ENCODE data around the gene COL4A3. TPM values are rescaled to one million over a fixed set of nuclear protein-coding genes. Genes with fewer than 3 reads are reported as not detected.

The COL4A3 gene
- total and polyA plus RNA-seq, 9 of the 15 experiments (the other 6 are each of a cell fraction or from before 2014, with no cell fraction given), result not detected

- TF ChIP-seq TFAM (CRISPR knock-in tag; conservative IDR thresholded peaks at IDR 0.05) (no peak), SMARCE1 (IDR thresholded peaks at IDR 0.05) (no peak), GTF2E2 (tag; IDR thresholded peaks at IDR 0.05) (no peak)
Observed at GRCh38 chr2:227285741-227286236, 121.4 kb downstream of the COL4A3 start (continued).

DNA sequence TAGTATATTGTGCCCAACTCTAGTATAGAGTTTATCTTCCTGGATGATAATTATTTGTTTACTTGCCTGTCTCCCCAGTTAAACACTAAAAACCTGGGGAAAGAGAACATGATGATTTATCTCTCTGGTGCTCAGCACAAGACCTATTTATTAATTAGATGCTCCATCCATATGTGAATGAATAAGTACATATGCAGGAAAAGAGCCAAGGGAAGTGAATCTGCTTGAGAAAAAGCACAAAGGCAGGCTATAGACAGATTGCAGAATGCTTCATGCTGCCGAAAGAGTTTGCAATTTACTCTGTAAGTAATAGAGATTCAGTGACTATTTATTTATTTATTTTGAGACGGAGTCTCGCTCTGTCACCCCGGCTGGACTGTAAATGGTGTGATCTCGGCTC, 123.3 kb downstream of the COL4A3 start:
- Histone ChIP-seq H3K27me3 (ENCODE audit: control insufficient read depth in 2 of 2, insufficient read depth in 2 of 2, low read length in 2 of 2) (no peaks in the 10 kb centered on the region), H3K9ac (ENCODE audit: insufficient read depth in 1 of 2, low read depth in 2 of 2, low read length in 2 of 2) (no peak overlapping the region), H3K9me1 (ENCODE audit: control insufficient read depth, insufficient read depth, low read length) (no peaks in the 10 kb centered on the region), H3K27ac (ENCODE audit: extremely low read depth, low read depth, low read length) (no peak overlapping the region), H3K36me3 (ENCODE audit: control insufficient read depth, insufficient read depth, low read length) (no peaks in the 10 kb centered on the region), H4K20me1 (replicated peaks; ENCODE audit: control insufficient read depth, insufficient read depth, low read length) (no peaks in the 10 kb centered on the region), H3K4me2 (ENCODE audit: insufficient read depth, low read length) (no peak overlapping the region), H3K4me3 (no peak overlapping the region), H3K79me2 (ENCODE audit: control insufficient read depth, insufficient read depth, low read length) (no peaks in the 10 kb centered on the region), H2AFZ (ENCODE audit: low read depth, low read length) (no peak overlapping the region), H3K4me1 (replicated peaks in 1 of 2; ENCODE audit: control insufficient read depth in 2 of 2, insufficient read depth in 2 of 2, low read length in 2 of 2) (no peaks in the 10 kb centered on the region), H3K9me3 (replicated peaks; ENCODE audit: control insufficient read depth, insufficient read depth, low read depth, low read length) (no peaks in the 10 kb centered on the region)
- ChIA-PET POLR2A (no interaction called here), CTCF (ENCODE audit: low intra/inter-chr PET ratio) (no interaction called here)
- 16% methylated on average over 5 of the region's 5 CpGs for WGBS (ENCODE audit: insufficient coverage, low coverage, missing lambda C conversion rate)
- intact Hi-C loops (cut with micrococcal nuclease), result no loop called here
- no TSS peak for BruUV-seq (replicated peaks)
- in situ Hi-C loops (cut with MboI), result no loop called here
- no peak for DNase-seq (ENCODE audit: extremely low read depth in 1 of 4, low spot score in 3 of 4)
- no peak for TF ChIP-seq SRSF3 (IDR thresholded peaks at IDR 0.05; ENCODE audit: insufficient read depth, low read length)
- TF ChIP-seq, protein P1, sequence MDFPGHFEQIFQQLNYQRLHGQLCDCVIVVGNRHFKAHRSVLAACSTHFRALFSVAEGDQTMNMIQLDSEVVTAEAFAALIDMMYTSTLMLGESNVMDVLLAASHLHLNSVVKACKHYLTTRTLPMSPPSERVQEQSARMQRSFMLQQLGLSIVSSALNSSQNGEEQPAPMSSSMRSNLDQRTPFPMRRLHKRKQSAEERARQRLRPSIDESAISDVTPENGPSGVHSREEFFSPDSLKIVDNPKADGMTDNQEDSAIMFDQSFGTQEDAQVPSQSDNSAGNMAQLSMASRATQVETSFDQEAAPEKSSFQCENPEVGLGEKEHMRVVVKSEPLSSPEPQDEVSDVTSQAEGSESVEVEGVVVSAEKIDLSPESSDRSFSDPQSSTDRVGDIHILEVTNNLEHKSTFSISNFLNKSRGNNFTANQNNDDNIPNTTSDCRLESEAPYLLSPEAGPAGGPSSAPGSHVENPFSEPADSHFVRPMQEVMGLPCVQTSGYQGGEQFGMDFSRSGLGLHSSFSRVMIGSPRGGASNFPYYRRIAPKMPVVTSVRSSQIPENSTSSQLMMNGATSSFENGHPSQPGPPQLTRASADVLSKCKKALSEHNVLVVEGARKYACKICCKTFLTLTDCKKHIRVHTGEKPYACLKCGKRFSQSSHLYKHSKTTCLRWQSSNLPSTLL (IDR thresholded peaks at IDR 0.05), result no peak
- TF ChIP-seq HDAC8 (tag; IDR thresholded peaks at IDR 0.05), result no peak
- no peak for TF ChIP-seq E4F1 (CRISPR knock-in tag; IDR thresholded peaks at IDR 0.05; ENCODE audit: borderline replicate concordance)
- TF ChIP-seq KAT8 (IDR thresholded peaks at IDR 0.05; ENCODE audit: low read depth), result no peak
- no peak for TF ChIP-seq ELF1 (tag; IDR thresholded peaks at IDR 0.05)
- TF ChIP-seq PCBP1 (IDR thresholded peaks at IDR 0.05; ENCODE audit: low read depth, low read length, poor library complexity, severe bottlenecking), result no peak
- ATAC-seq, result no peak
- no peak for FAIRE-seq

Data from K562 (cell line).